PFSK-1 (cell line): ENCODE measurements around the gene SKAP1.

ENCODE experiments used
- POLR2AphosphoS5 ChIP-seq: IDR thresholded peaks from 2 replicates; pipeline ENCODE4 v1.6.1; 2012; ENCODE audit warnings: low read depth, mild to moderate bottlenecking, control low read depth, low read length, moderate library complexity
- REST ChIP-seq, 2 experiments: IDR thresholded peaks; 2 replicates each; pipeline versions ENCODE4 v1.6.1 to v1.8.0; 2011 to 2012; ENCODE audit warnings: low read depth in 2 of 2, low read length in 2 of 2, control low read depth in 1 of 2, inconsistent platforms in 1 of 2, mild to moderate bottlenecking in 1 of 2, moderate library complexity in 1 of 2; ENCODE audit not compliant: insufficient read depth in 1 of 2
- SIN3A ChIP-seq: IDR thresholded peaks from 2 replicates; pipeline ENCODE4 v1.6.1; 2012; ENCODE audit warnings: mild to moderate bottlenecking, low read length, moderate library complexity, borderline replicate concordance; ENCODE audit not compliant: insufficient read depth
- TAF1 ChIP-seq: IDR thresholded peaks from 2 replicates; pipeline ENCODE4 v1.6.1; 2012; ENCODE audit warnings: low read length, control low read depth, borderline replicate concordance; ENCODE audit not compliant: insufficient read depth

- TF ChIP-seq REST (IDR thresholded peaks at IDR 0.05; ENCODE audit: insufficient read depth in 1 of 2, low read depth in 2 of 2, low read length in 2 of 2) (no peak), POLR2AphosphoS5 (no peak), TAF1 (no peak), SIN3A (no peak)
These were observed 38.6 kb downstream of the SKAP1 start for GRCh38 chr17:48391444-48391843.
